Measurements from ENCODE around the gene PDX1. TPM values are rescaled to one million over a fixed set of nuclear protein-coding genes. Genes with fewer than 3 reads are reported as not detected.

PDX1 gene
- total RNA-seq, 4 donors from 2014 or later = 0.16 TPM; not detected in 3

- 12 to 14% methylated on average over 6 to 7 of the region's 7 CpGs for WGBS, 2 donors (ENCODE audit: low coverage in 1 of 2)
- intact Hi-C loops (cut with DNase I; ENCODE audit: low total_unique reads) (no loop called here), in situ Hi-C loops (cut with MboI; ENCODE audit: low pct_ligation_motif_present in 1 of 4, low pct_unique_long_range_greater_than_20kb in 1 of 4, low sequenced_read_pairs in 3 of 4) (loop anchor here in 2 of 4 donors (10.0 kb wide), 2 partner anchors 1009 to 1019 kb away; no protein-coding TSS in a partner anchor)
- Histone ChIP-seq H3K36me3 (no peaks in the 10 kb centered on the region), H3K27me3 (peaks cover 92% of the 10 kb centered on the region), H3K9me3 (no peaks in the 10 kb centered on the region), H3K4me3 (no peak overlapping the region), H3K4me1 (peaks cover 4 to 42% (median 17%) of the 10 kb centered on the region in 4 donors), H3K27ac (peak overlapping the region; percentile 51 to 97 (median 92))
- DNase-seq = no peak
- no peak for TF ChIP-seq CTCF (IDR thresholded peaks at IDR 0.05)
- TF ChIP-seq EP300 (IDR thresholded peaks at IDR 0.05; ENCODE audit: low read depth) = no peak
- no peak for TF ChIP-seq POLR2A (IDR thresholded peaks at IDR 0.05)
Measured at GRCh38 chr13:27973961-27974662, 54.3 kb downstream of the PDX1 start.

Small RNAs within 50 kb of the gene (small RNA-seq; reads per million reads assigned to genes)
- 0 to 0.28 (median 0) reads per million in 4 donors for gene ATP5F1EP2

Other genes with a start within 250 kb of the PDX1 start
- gene GSX1, start 127.5 kb upstream of the PDX1 start, total RNA-seq = not detected
- gene CDX2, start 49.3 kb downstream of the PDX1 start, total RNA-seq = 100 to 1,000 TPM; 119 to 199 (median 136) TPM
- gene URAD, start 68.7 kb downstream of the PDX1 start, total RNA-seq = 100 to 1,000 TPM; 124 to 265 (median 168) TPM
- gene FLT3, start 180.6 kb downstream of the PDX1 start, total RNA-seq = under 1 TPM in 2 of 4 donors, not detected in 2; 0.55 to 0.95 TPM
- gene PAN3, start 218.5 kb downstream of the PDX1 start, total RNA-seq = 100 to 1,000 TPM in 1 of 4 donors, 10 to 100 TPM in 3; 28.3 to 107 (median 46.6) TPM